HepG2 (cell line): Measurements from ENCODE around the gene DDC. TPM values are rescaled to one million over a fixed set of nuclear protein-coding genes. Genes with fewer than 3 reads are reported as not detected.

Source experiments
- polyA plus RNA-seq, 8 experiments: library from polyadenylated mRNA; depleted of rRNA in 3 of 8; stranded (reverse) in 7 of 8; unstranded in 1 of 8; fragments of >200 nt; fragmentation: Illumina TruSeq in 4 of 8; extraction: Trizol in 4 of 8; gene quantifications; 2 replicates each; pipeline versions ENCODE4 v1.2.1 to v1.2.3, GENCODE V29; 2011 to 2016; ENCODE audit warnings: low read depth in 4 of 8, missing spikeins in 1 of 8, mixed read lengths in 1 of 8; ENCODE audit not compliant: insufficient read depth in 1 of 8
- small RNA-seq, 3 experiments: library from RNA; depleted of rRNA; stranded (forward); fragments of <200 nt; gene quantifications; one replicate each; pipeline ENCODE3, GENCODE V24; 2012; ENCODE audit warnings: low read depth in 2 of 3, low replicate concordance in 1 of 3; ENCODE audit not compliant: insufficient read length in 3 of 3, insufficient read depth in 2 of 3
- total RNA-seq, 5 experiments: library from RNA; depleted of rRNA; stranded (reverse); fragments of >200 nt; fragmentation: Illumina TruSeq; extraction: Trizol; gene quantifications; 2 replicates each; pipeline ENCODE4 v1.2.3, GENCODE V29; 2016; ENCODE audit warnings: low read depth in 1 of 5

DDC gene
- total and polyA plus RNA-seq, 2 of the 13 experiments (the other 11 are each of a cell fraction or from before 2014, with no cell fraction given): 11.7 to 93.3 TPM

Small RNA genes within 50 kb of the gene (small RNA-seq; reads per million reads assigned to genes)
- 0 reads per million in 3 experiments for gene RNU6-1091P

Other genes with a start within 250 kb of the DDC start
- gene FIGNL1, start 115.1 kb downstream of the DDC start, total RNA-seq (2016; rRNA removed; fragmentation: Illumina TruSeq; extraction: Trizol): 20.9 and 28.0 TPM in 2 replicates
- 4.0 and 6.3 TPM in 2 replicates for gene FIGNL1, start 115.1 kb downstream of the DDC start, polyA plus RNA-seq (2011; rRNA removed)
- 6.8 and 8.3 TPM in 2 replicates for gene GRB10, start 217.5 kb upstream of the DDC start, total RNA-seq (2016; rRNA removed; fragmentation: Illumina TruSeq; extraction: Trizol)
- 4.0 and 5.6 TPM in 2 replicates for gene GRB10, start 217.5 kb upstream of the DDC start, polyA plus RNA-seq (2011; rRNA removed)